Vagina (tissue), 2 donors: ENCODE measurements around the gene PHF20.

Source experiments
- CTCF ChIP-seq, 3 experiments: fragments of 450-650 bp in 2 of 3; fragments of 200-600 bp in 1 of 3; sonication (generic) in 1 of 3; IDR thresholded peaks; one replicate each; pipeline ENCODE4 v1.5.1; 2017 to 2019; ENCODE audit warnings: antibody characterized with exemption in 3 of 3, mild to moderate bottlenecking in 2 of 3, moderate library complexity in 2 of 3
- POLR2A ChIP-seq, 2 donors: fragments of 450-650 bp; IDR thresholded peaks; one replicate each; pipeline ENCODE4 v1.6.1; 2017; ENCODE audit warnings: antibody characterized with exemption in 2 of 2, mild to moderate bottlenecking in 2 of 2, moderate library complexity in 2 of 2

GRCh38 chr20:35968930-35969329 is 197.1 kb downstream of the PHF20 start:
- TF ChIP-seq POLR2A (IDR thresholded peaks at IDR 0.05) (no peak), CTCF (IDR thresholded peaks at IDR 0.05) (no peak)
